ENCODE measurements around the gene ZNF469.

Gene ZNF469

DNA sequence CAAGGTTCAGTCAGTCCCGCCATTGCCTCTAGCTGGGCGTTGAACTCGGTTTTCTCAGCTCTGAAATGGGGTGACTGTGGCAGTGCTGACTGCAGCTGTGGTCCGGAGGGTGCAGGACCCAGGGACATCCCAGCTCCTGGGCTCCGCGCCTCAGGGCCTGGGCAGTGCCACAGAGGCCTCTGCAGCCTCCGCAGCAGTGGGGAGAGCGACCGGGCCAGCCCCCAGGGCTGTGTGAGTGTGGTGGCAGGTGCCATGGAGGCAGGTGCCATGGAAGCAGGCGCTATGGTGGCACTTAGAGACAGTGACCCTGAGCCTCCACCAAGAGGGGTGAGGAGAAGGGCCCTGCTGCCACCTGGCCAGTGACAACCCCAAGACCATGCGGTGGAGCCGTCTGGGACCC is 30.9 kb downstream of the ZNF469 start:
- no peak for DNase-seq

DNA sequence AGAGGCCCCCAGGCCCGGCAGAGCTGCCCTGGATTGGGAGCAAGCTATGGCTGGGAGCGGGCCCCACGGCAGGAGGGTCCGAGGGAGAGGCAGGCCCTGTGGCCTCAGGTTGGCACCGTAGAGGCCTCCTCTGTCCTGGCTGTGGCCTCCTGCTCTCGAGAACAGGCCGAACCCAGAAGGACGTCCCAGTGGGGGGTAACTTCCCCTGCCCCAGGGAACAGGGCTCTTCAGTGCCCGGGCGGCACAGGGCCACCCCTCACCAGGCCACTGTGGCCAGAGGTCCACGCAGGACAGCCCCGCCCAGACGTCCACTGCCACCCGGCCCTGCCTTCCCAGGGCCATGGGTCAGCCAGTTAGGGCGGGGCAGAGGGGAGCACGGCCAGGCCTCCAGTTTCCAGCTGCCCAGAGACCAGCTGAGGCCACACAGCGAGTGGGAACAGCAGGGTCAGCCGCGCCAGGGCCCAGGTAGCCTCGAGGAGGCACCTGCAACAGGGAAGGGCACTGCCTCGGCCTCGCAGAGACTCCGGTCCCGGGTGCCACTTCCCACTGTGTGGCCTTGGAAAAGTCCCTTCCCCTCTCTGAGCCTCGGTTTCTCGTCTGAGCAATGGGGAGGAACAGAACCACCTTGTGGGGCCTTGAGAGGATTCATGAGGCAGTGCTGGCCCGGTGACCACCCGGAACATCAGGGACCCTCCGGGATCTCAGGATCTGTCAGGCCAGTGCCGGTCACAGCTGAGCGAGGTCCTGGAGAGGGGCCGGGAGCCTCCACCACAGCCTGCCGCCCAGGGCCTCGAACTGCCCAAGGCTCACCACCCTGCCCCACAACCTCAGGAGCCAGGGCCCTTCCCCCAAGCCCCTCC is 32.0 kb downstream of the ZNF469 start:
- DNase-seq = no peak

DNA sequence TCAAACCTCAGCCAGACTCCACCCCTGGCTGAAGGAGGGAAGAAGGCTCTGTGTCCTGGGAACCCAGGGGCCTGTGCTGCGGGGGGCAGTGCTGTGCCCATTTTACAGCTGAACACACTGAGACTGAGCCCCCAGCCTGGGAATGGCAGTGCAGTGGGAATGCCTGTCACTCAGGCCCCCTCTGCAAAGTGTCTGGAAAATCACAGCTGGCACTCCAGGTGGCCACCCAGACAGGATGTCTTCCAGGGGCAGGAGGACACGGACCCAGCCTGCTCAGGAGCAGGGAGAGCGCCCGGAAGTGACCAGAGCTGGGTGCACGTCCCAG is 32.6 kb downstream of the ZNF469 start:
- no peak for DNase-seq

DNA sequence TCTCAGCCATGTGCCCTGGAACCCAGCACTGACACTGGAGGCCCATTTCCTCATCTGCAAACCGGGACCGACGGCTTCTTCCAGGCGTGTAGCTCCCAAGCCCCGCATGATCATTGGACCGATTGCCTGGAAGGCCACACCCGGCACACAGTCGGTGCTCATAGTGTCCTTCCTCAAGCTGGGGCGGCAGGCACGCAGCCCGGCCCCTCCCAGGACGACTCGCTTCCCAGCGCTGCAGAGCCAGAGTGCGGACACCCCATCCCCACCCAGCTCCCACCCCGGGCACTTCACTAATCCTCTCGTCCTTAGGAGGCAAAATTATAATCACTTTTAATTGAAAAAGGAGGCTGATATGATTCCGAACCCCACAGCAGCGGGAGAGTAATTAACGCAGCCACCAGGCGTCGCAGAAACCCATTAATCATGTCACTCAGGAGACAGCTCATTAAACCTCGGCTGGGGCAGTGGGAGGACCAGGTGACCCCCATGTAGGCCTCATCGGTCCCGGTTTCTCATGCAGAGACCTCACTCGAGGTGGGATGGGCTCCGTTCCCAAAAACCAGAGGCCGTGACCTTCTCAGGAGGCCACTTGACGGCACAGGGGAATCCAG is 33.1 kb downstream of the ZNF469 start:
- DNase-seq = no peak

DNA sequence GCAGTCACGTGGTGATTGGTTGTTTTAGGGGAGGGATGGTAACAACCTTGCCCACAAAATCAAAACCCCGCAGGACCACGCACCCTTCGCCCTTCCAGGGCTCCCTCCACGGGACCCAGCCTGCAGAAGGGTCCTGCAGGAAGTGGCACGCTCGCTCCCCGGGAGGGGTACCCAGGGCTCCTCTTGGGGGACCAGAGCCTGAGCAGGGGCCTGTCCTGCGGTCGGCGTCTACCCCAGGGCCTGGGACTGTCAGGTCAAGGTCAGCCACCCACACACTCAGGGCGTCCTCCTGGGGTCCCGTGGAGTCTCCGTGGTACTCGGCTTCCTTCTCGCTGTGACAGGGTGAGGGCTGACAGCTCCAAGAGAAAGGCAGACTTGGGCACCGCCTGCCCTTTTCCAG is 33.9 kb downstream of the ZNF469 start:
- DNase-seq = no peak

DNA sequence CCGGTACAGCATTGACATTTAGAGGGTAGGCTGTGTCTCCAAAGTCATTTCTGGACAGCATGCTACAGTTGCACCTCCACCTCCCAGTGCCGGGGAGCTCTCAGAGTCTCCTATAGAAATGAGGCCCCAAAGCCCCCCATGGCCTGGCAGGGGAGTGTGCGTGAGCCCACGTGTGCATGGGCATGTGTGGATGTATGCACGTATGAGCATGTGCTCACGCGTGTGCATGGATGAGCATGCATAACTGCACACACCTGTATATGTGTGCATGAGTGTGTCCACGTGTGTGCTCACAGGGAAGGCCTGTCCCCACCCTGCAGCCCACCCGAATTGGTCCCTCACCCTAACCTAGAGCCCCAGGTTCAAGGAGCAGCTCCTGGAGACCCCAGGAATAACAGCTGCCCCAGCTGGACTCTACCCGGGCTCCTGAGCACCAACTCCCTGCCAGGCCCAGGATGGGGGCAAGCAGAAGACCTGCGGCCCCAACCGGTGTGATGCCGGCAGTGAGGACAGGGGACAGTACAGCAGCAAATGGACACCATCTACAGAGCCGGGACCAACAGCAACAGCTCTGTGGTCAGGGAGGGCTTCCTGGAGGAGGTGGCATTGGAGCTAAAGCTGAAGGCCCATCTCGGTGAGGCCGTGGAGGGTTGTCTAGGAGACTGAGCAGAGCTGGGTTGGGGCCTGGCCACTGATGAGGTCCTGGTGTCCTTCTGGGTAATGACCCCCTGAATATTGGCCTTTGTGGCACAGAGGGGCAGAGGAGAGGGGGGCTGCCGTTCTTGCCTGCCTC is 35.1 kb downstream of the ZNF469 start:
- no peak for DNase-seq

DNA sequence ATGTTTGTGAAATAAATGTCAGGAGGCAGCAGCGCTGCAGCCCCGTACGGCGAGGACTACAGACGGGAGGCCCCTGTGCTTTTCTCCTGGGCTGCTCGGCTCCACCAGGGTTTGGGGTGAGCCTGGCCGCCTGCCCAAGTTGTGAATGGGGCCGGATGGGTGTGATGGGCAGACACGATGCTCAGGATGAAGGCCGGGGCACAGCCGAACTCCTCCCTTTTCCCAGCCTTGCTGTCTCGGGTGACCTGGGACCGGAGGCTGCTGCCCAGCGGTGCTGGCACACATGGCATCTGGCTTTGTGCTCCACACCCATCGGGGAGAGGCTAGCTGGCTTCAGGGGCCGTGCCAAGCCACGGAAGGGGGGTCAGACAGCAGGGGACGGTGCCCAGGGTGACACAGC is 36.1 kb downstream of the ZNF469 start:
- no peak for DNase-seq

DNA sequence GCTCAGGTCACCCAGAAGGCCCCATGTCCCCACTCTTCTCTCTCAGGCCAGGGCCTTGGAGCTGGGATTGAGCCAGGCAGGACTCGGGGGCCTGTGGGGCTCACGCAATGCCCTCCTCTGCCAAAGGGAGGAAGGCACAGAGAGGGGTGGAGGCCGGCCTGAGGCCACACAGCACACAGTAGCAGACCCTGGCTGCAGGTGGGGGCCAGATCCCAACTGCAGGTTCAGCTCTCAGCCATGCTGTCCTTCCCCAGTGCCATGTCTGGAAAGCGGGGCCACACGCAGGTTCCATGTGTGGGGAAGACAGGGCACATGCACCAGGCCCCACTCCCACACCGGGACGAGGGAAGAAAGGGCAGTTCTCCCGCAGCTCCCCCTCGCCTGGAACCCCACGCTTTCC is 37.0 kb downstream of the ZNF469 start:
- DNase-seq = no peak

DNA sequence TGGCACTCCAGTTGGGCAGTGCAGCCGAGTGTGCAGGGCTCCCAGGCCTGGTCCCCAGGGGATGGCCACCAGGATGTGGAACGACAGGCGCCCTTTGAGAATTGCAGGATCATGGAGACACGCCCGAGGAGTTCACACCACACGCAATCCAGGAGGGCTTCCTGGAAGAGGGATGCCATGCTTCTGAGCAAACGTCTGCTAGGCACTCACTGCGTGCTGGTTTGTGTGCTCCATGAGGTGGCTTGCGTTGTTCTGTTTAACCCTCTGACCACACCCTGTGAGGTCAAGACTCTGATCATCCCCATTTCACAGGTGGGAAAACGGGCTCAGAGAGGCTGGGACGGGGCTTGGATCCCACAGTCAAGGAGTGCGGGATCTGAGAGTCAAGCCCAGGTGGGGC is 37.7 kb downstream of the ZNF469 start:
- no peak for DNase-seq

DNA sequence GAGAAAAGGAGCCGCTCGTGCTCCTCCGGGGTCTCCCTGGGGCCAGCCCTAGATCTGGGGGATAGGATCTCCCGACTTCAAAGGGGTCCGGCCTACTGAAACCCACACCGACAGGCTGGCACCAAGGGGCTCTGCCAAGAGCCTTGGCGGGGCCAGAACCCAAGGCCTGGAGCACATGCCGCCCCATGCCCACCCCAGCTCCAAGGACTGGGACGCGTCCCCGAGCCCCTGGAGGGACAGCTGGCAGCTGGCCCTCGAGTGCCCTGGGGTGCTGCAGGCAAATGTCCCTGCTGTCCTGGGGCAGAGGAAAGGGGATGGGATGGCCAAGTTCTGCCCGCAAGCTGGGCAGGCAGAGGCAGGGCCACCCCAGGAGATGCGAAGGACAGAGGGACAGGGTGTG is 38.5 kb downstream of the ZNF469 start:
- DNase-seq = no peak

DNA sequence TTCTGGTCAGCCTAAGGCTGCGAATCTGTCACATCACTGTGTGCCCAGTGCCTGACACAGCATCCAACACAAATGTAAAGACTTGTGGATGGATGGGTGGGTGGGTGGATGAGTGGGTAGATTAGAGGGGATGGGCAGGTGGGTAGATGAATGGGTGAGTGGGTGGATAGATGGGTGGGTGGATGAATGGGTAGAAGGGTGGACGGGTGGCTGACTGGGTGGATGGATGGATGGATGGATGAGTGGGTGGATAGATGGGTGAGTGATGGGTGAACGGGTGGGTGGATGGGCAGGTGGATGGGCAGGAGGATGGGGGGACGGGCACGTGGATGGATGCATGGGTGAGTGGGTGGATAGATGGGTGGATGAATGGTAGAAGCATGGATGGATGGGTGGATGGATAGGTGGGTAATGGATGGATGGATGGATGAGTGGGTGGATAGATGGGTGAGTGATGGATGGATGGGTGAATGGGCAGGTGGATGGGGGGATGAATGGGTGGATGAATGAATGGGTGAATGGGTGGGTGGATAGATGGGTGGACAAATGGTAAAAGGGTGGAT is 39.2 kb downstream of the ZNF469 start:
- DNase-seq = no peak

DNA sequence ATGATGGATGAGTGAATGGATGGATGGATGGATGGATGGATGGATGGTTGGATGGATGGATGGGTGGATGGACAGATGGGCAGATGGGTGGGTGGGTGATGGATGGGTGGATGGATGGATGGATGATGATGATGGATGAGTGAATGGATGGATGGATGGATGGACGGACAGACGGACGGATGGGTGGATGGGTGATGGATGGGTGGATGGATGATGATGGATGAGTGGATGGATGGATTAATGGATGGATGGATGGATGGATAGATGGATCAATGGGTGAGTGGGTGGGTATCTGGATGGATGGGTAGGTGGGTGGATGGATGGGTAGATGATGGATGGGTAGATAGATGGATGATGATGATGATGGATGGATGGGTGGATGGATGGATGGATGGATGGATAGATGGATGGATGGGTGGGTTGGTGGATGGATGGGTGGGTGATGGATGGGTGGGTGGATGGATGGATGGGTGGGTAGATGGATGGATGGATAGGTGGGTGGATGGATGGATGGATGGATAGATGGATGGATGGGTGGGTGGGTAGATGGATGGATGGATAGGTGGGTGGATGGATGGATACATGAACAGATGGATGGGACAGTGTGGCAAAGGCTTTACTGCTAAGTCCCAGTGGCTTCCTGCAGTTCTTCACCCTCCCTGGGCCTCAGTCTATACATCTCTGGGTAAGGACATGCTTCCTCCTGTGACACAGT is 40.1 kb downstream of the ZNF469 start:
- DNase-seq = no peak

DNA sequence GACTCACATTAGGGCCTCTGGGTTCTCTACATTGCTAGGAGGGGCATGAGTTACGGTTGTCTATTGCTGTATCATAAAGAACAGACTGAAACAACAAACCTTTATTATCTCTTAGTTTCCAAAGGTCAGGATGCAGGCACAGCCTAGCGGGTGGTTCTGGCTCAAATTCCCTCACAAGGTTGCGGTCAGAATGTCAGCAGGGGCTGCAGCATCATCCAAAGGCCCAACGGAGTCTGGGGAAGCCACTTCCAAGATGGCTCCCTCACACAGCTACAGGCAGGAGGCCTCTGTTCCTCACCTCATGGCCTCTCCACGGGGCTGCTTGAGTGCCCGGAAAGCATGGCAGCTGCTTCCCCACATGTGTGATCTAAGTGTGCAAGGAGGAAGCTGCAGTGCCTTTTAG is 40.7 kb downstream of the ZNF469 start:
- DNase-seq = no peak

DNA sequence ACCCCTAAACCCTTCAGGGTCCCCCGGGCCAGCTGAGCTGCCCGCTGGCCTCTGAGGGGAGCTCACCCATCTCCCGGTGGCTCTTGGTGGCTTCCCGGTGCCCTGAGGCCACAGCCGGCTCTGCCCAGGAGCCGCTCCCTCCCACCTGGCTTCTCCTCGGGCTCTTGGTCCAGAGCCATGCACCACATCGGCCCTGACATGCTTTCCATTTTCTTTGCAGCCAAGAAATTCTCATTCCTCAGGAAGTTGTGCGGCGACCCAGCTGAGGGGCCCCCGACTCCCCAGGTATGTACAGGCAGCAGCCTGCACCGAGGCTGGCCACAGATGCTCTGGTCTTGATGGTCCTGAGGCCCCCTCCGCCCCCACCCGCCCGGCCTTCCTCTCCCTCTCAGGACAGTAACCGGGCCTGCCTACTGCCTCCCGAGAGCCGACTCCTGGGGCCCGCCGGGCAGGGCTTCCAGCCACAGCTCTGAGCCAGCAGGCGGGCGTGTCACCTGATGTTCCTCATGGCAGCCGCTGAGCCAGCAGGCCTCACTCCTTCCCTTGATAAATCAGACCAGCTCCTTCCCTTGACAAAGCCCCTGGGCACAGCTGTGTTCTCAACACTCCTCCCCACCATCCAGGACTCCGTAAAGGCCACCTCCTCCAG is 42.0 kb downstream of the ZNF469 start:
- DNase-seq = no peak

DNA sequence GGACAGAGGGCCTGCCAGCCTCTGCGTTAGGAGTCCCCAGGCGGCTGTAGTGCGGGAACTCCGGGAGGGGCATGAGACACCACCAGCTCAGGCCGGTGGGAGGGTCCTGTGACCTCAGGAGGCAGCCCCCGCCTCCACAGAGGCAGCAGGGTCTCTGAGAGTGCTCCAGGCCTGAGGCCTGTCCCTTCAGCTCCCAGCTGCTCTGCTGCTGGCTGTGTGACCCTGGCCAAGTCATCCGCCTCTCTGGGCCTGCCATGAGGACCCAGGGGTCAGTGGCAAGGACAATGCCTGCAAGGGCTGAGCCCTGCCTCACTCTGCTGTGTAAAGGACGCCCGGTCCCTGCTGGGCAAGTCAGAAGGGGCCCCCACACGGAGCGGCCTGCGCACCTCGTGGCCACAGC is 43.3 kb downstream of the ZNF469 start:
- no peak for DNase-seq

DNA sequence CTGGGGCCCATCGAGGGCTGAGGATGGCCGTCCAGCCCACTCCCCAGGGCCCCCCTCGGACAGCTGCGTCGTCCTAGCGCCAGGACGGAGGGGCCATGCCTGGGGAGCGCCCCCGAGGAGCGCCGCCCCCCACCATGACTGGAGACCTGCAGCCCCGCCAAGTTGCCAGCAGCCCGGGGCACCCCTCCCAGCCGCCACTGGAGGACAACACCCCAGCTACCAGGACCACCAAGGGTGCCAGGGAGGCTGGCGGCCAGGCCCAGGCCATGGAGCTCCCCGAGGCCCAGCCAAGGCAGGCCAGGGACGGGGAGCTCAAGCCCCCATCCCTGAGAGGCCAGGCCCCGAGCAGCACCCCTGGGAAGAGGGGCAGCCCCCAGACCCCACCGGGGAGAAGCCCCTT is 44.6 kb downstream of the ZNF469 start:
- DNase-seq = no peak

DNA sequence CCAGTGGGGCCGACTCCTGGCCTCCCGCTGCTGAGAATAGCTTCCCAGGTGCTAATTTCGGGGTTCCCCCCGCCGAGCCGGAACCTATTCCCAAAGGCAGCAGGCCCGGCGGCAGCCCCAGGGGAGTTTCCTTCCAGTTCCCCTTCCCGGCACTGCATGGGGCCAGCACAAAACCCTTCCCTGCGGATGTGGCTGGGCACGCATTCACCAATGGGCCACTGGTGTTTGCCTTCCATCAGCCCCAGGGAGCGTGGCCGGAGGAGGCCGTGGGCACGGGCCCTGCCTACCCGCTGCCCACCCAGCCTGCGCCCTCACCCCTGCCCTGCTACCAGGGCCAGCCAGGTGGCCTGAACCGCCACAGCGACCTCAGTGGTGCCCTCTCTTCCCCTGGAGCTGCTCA is 45.4 kb downstream of the ZNF469 start:
- DNase-seq = no peak

DNA sequence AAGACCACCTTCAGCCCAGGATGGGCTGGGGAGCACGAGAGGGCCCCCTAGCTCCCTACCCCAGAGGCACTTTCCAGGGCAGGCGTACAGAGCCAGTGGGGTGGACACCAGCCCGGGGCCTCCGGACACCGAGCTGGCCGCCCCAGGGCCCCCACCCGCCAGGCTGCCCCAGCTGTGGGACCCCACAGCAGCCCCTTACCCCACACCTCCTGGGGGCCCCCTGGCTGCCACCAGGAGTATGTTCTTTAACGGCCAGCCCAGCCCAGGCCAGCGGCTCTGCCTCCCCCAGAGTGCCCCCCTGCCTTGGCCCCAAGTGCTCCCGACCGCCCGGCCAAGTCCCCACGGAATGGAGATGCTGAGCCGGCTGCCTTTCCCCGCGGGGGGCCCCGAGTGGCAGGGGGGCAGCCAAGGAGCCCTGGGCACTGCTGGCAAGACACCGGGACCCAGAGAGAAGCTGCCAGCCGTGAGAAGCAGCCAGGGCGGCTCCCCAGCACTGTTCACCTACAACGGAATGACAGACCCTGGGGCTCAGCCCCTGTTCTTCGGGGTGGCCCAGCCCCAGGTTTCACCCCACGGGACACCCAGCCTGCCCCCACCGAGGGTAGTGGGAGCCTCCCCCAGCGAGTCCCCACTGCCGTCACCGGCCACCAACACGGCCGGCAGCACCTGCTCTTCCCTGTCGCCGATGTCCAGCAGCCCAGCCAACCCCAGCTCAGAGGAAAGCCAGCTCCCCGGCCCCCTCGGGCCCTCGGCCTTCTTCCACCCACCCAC is 46.0 kb downstream of the ZNF469 start:
- DNase-seq = no peak

DNA sequence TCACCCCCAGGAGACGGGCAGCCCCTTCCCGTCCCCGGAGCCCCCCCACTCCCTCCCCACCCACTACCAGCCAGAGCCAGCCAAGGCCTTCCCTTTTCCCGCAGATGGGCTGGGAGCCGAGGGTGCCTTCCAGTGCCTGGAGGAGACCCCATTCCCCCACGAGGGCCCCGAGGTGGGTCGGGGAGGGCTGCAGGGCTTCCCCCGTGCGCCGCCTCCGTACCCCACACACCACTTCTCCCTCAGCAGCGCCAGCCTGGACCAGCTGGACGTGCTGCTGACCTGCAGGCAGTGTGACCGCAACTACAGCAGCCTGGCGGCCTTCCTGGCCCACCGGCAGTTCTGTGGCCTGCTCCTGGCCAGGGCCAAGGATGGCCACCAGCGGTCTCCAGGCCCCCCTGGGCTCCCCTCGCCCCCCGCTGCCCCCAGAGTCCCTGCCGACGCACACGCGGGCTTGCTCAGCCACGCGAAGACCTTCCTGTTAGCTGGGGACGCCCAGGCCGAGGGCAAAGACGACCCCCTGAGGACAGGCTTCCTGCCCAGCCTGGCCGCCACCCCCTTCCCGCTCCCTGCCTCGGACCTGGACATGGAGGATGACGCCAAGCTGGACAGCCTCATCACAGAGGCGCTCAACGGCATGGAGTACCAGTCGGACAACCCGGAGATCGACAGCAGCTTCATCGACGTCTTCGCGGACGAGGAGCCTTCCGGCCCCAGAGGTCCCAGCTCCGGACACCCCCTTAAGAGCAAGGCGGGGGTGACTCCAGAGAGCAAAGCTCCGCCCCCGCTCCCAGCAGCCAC is 46.8 kb downstream of the ZNF469 start:
- DNase-seq = no peak

DNA sequence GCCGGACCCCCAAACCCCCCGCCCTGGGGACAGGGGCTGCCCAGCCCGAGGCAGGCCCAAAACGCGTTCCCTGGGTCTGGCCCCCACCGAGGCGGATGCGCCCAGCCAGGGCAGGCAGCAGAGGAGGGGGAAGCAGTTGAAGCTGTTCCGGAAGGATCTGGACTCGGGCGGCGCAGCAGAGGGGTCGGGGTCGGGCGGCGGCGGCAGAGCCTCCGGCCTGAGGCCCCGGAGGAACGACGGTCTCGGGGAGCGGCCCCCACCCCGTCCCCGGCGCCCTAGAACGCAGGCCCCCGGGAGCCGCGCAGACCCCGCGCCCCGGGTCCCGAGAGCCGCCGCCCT is 47.4 kb downstream of the ZNF469 start:
- peak; percentile 6 for DNase-seq

All from activated naive CD4-positive, alpha-beta T cell treated with Interleukin-2 at 50 U/mL for 16 hours (primary cell).